Measurements from ENCODE around the gene TNFSF9. TPM values are rescaled to one million over a fixed set of nuclear protein-coding genes. Genes with fewer than 3 reads are reported as not detected.
A peak's percentile ranks its signal among the peaks of the same experiment; 100 is the strongest.

The TNFSF9 gene
- total RNA-seq, 1 donor from 2014 or later = 0.76 TPM

GRCh38 chr19:6514926-6515544, 15.8 kb upstream of the TNFSF9 start:
- Mint-ChIP-seq H3K4me1 (peaks cover 10% of the 10 kb centered on the region), H3K4me3 (peak overlapping the region; percentile 44), H3K27ac (no peak overlapping the region), H3K9me3 (no peaks in the 10 kb centered on the region), H3K36me3 (no peaks in the 10 kb centered on the region), H3K27me3 (ENCODE audit: low read depth) (peaks cover 16% of the 10 kb centered on the region)
- no peak for DNase-seq (ENCODE audit: low spot score in 2 of 2, unreplicated experiment in 2 of 2)
- TF ChIP-seq CTCF (IDR thresholded peaks at IDR 0.05; ENCODE audit: unreplicated experiment) = no peak

GRCh38 chr19:6516018-6516658, 14.7 kb upstream of the TNFSF9 start:
- H3K4me1 Mint-ChIP-seq = peaks cover 10% of the 10 kb centered on the region
- H3K9me3 Mint-ChIP-seq = no peaks in the 10 kb centered on the region
- DNase-seq (ENCODE audit: low spot score in 2 of 2, unreplicated experiment in 2 of 2) = peak; percentile 79 to 84
- H3K36me3 Mint-ChIP-seq = no peaks in the 10 kb centered on the region
- H3K4me3 Mint-ChIP-seq = peak overlapping the region; percentile 87
- H3K27me3 Mint-ChIP-seq (ENCODE audit: low read depth) = peaks cover 18% of the 10 kb centered on the region
- no peak for TF ChIP-seq CTCF (IDR thresholded peaks at IDR 0.05; ENCODE audit: unreplicated experiment)
- peak overlapping the region; percentile 79 for H3K27ac Mint-ChIP-seq

GRCh38 chr19:6516659-6517291, 14.1 kb upstream of the TNFSF9 start:
- Mint-ChIP-seq H3K27me3 (ENCODE audit: low read depth) (peaks cover 18% of the 10 kb centered on the region), H3K36me3 (no peaks in the 10 kb centered on the region), H3K9me3 (no peaks in the 10 kb centered on the region), H3K27ac (peak overlapping the region; percentile 81), H3K4me3 (peak overlapping the region; percentile 87), H3K4me1 (peaks cover 10% of the 10 kb centered on the region)
- peak; percentile 93 for TF ChIP-seq CTCF (IDR thresholded peaks at IDR 0.05; ENCODE audit: unreplicated experiment)
- DNase-seq (ENCODE audit: low spot score in 2 of 2, unreplicated experiment in 2 of 2) = peak; percentile 90 to 95

GRCh38 chr19:6518145-6518911, 12.5 kb upstream of the TNFSF9 start:
- Mint-ChIP-seq H3K9me3 (no peaks in the 10 kb centered on the region), H3K36me3 (no peaks in the 10 kb centered on the region), H3K4me3 (peak overlapping the region; percentile 42), H3K27ac (no peak overlapping the region), H3K4me1 (peaks cover 10% of the 10 kb centered on the region), H3K27me3 (ENCODE audit: low read depth) (peaks cover 20% of the 10 kb centered on the region)
- no peak for DNase-seq (ENCODE audit: low spot score in 2 of 2, unreplicated experiment in 2 of 2)
- no peak for TF ChIP-seq CTCF (IDR thresholded peaks at IDR 0.05; ENCODE audit: unreplicated experiment)

- Mint-ChIP-seq H3K27ac (no peak overlapping the region), H3K27me3 (ENCODE audit: low read depth) (peaks cover 20% of the 10 kb centered on the region), H3K4me1 (peaks cover 10% of the 10 kb centered on the region), H3K4me3 (no peak overlapping the region), H3K9me3 (no peaks in the 10 kb centered on the region), H3K36me3 (no peaks in the 10 kb centered on the region)
- no peak for TF ChIP-seq CTCF (IDR thresholded peaks at IDR 0.05; ENCODE audit: unreplicated experiment)
- no peak for DNase-seq (ENCODE audit: low spot score in 2 of 2, unreplicated experiment in 2 of 2)
Measured at GRCh38 chr19:6519289-6519688, 11.5 kb upstream of the TNFSF9 start.

All from mesothelial cell of epicardium (in vitro differentiated cells).